ENCODE results near the gene SUPV3L1. TPM values are rescaled to one million over a fixed set of nuclear protein-coding genes. Genes with fewer than 3 reads are reported as not detected.
A peak's percentile ranks its signal among the peaks of the same experiment; 100 is the strongest.

The SUPV3L1 gene
- total and polyA plus RNA-seq, 9 of the 15 experiments (the other 6 are each of a cell fraction or from before 2014, with no cell fraction given): 45.2 to 156 (median 92.6) TPM

DNA sequence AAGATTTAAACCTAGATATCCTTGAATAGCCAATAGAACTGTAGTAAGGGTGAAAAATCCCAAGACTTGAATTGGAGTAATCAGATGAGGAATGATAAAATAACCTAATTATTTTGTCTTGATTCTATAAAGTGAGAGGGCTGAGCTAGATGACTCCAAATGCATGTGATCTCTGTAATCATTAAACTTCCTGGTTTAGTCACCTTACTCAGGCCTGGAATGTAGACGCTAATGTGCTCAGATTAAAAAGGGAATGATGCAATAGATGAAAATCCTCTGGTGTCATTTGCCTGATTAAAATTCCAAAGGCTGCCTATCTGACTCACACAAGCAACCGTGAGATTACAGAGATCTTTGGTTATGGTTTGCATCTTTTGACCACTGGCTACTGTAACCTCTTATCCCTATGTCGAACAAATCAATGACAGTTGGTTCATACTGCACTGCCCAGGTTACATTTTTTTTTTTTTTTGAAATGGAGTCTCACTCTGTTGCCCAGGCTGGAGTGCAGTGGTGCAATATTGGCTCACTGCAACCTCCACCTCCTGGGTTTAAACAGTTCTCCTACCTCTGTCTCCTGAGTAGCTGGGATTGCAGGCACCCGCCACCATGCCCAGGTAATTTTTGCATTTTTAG, 37.2 kb downstream of the SUPV3L1 start (continued):
- TF ChIP-seq, protein P1, sequence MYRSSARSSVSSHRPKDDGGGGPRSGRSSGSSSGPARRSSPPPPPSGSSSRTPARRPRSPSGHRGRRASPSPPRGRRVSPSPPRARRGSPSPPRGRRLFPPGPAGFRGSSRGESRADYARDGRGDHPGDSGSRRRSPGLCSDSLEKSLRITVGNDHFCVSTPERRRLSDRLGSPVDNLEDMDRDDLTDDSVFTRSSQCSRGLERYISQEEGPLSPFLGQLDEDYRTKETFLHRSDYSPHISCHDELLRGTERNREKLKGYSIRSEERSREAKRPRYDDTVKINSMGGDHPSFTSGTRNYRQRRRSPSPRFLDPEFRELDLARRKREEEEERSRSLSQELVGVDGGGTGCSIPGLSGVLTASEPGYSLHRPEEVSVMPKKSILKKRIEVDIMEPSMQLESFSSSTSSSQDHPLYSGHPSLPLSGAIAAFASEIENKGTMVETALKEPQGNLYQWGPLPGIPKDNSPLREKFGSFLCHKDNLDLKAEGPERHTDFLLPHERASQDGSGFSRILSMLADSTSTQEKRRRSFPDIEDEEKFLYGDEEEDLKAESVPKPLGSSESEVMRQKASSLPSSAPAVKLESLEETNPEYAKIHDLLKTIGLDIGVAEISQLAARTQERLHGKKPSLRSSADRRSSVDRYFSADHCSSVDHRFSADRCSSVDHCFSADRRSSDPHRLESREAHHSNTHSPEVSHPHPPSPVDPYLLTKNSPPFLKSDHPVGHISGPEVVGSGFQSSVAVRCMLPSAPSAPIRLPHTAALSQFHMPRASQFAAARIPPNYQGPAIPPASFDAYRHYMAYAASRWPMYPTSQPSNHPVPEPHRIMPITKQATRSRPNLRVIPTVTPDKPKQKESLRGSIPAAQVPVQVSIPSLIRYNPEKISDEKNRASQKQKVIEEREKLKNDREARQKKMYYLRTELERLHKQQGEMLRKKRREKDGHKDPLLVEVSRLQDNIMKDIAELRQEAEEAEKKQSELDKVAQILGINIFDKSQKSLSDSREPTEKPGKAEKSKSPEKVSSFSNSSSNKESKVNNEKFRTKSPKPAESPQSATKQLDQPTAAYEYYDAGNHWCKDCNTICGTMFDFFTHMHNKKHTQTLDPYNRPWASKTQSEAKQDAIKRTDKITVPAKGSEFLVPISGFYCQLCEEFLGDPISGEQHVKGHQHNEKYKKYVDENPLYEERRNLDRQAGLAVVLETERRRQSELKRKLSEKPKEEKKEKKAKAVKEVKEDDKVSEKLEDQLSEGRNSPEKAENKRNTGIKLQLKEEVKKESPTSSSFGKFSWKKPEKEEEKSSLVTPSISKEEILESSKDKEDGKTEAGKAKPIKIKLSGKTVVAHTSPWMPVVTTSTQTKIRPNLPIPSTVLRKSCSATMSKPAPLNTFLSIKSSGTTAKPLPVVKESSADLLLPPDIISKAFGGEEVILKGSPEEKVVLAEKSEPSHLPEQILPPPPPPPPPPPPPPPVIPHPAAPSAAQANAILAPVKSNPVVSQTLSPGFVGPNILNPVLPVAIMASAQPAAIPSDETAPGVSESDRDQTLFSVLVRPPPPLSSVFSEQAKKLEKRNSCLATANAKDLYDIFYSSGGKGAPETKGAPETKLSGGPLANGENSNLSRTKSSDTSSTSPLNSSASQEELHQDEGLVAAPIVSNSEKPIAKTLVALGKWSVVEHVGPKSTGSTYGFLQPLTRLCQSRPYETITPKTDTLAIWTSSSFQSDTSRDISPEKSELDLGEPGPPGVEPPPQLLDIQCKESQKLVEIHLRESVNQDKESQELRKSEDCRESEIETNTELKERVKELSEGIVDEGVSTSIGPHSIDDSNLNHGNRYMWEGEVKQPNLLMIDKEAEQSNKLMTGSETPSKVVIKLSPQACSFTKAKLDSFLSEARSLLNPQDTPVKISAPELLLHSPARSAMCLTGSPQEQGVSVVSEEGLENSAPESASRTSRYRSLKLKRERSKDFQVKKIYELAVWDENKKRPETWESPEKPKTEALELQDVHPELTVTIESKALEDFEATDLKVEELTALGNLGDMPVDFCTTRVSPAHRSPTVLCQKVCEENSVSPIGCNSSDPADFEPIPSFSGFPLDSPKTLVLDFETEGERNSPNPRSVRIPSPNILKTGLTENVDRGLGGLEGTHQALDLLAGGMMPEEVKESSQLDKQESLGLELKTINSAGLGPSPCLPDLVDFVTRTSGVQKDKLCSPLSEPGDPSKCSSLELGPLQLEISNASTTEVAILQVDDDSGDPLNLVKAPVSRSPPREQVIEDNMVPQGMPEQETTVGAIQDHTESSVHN (IDR thresholded peaks at IDR 0.05; ENCODE audit: borderline replicate concordance in 1 of 2, low read depth in 1 of 2): peak; percentile 48 to 88; a peak in 3 of 4 replicates
- TF ChIP-seq, protein P2, sequence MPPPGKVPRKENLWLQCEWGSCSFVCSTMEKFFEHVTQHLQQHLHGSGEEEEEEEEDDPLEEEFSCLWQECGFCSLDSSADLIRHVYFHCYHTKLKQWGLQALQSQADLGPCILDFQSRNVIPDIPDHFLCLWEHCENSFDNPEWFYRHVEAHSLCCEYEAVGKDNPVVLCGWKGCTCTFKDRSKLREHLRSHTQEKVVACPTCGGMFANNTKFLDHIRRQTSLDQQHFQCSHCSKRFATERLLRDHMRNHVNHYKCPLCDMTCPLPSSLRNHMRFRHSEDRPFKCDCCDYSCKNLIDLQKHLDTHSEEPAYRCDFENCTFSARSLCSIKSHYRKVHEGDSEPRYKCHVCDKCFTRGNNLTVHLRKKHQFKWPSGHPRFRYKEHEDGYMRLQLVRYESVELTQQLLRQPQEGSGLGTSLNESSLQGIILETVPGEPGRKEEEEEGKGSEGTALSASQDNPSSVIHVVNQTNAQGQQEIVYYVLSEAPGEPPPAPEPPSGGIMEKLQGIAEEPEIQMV (tag; conservative IDR thresholded peaks at IDR 0.05; ENCODE audit: low read depth): 0 out of 2 replicates have a peak, but pooled peaks have one; percentile 6
- TF ChIP-seq SMARCA4 (IDR thresholded peaks at IDR 0.05): peak; percentile 93
- TF ChIP-seq CBX5 (IDR thresholded peaks at IDR 0.05; ENCODE audit: borderline replicate concordance, low read depth): no peak
- TF ChIP-seq MTA3 (IDR thresholded peaks at IDR 0.05; ENCODE audit: borderline replicate concordance): no peak
- TF ChIP-seq, protein P3, sequence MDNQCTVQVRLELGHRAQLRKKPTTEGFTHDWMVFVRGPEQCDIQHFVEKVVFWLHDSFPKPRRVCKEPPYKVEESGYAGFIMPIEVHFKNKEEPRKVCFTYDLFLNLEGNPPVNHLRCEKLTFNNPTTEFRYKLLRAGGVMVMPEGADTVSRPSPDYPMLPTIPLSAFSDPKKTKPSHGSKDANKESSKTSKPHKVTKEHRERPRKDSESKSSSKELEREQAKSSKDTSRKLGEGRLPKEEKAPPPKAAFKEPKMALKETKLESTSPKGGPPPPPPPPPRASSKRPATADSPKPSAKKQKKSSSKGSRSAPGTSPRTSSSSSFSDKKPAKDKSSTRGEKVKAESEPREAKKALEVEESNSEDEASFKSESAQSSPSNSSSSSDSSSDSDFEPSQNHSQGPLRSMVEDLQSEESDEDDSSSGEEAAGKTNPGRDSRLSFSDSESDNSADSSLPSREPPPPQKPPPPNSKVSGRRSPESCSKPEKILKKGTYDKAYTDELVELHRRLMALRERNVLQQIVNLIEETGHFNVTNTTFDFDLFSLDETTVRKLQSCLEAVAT (IDR thresholded peaks at IDR 0.05): no peak
- TF ChIP-seq ZNF212 (CRISPR knock-in tag; IDR thresholded peaks at IDR 0.05): 0 out of 2 replicates have a peak, but pooled peaks have one; percentile 57
- TF ChIP-seq GATAD2A (IDR thresholded peaks at IDR 0.05): no peak
- TF ChIP-seq ELF4 (CRISPR knock-in tag; IDR thresholded peaks at IDR 0.05): peak; percentile 73; the same call in 1 of the 2 replicates
- TF ChIP-seq ADNP (tag; IDR thresholded peaks at IDR 0.05): no peak; the same call in 1 of the 2 replicates
- TF ChIP-seq ASH1L (IDR thresholded peaks at IDR 0.05; ENCODE audit: borderline replicate concordance, low read depth, partially characterized antibody): no peak
- peak; percentile 79; the same call in 1 of the 2 replicates for TF ChIP-seq NBN (IDR thresholded peaks at IDR 0.05; ENCODE audit: low read depth)
- peak; percentile 98 for TF ChIP-seq CEBPG (CRISPR knock-in tag; IDR thresholded peaks at IDR 0.05)
- peak; percentile 99 to 100 for TF ChIP-seq CEBPG (tag; conservative IDR thresholded peaks at IDR 0.05 in 1 of 2, IDR thresholded peaks at IDR 0.05 in 1 of 2)
- no peak for TF ChIP-seq ZNF316 (IDR thresholded peaks at IDR 0.05)

Data from K562 (cell line).